NCI-H460 (cell line): Measurements from ENCODE around the gene NEK7. TPM values are rescaled to one million over a fixed set of nuclear protein-coding genes. Genes with fewer than 3 reads are reported as not detected.
"Not testable (repeated sequence)": the region's sequence is repeated elsewhere in the genome, so short reads cannot be mapped to it uniquely, and the experiment has no call there.

ENCODE experiments used
- DNase-seq: peaks from one replicate; pipeline ENCODE4 v3.0.0-alpha.2; 2016; ENCODE audit warnings: low read depth; ENCODE audit errors: extremely low read depth
- polyA plus RNA-seq: library from polyadenylated mRNA; depleted of rRNA; stranded (reverse); fragments of >200 nt; gene quantifications from 2 replicates; pipeline ENCODE4 v1.2.3, GENCODE V29; 2014; cell fraction: nucleus; rRNA removed
- total RNA-seq: library from RNA; depleted of rRNA; stranded (reverse); fragments of >200 nt; shearing (Covaris generic); gene quantifications from 2 replicates; pipeline ENCODE4 v1.2.3, GENCODE V29; 2014; rRNA removed

Gene NEK7
- 183 and 198 TPM in 2 replicates for total RNA-seq
- 133 and 164 TPM in 2 replicates for polyA plus RNA-seq

GRCh38 chr1:198156745-198157240, at the start of gene NEK7:
Gene NEK7, plus strand, starts transcription at chr1:198156998. Its CDS starts 75,583 bp downstream, at chr1:198232581.
- DNase-seq = peak; percentile 91

GRCh38 chr1:198107091-198107501, 49.7 kb upstream of the NEK7 start:
- no peak for DNase-seq

GRCh38 chr1:198108636-198109370, 48.0 kb upstream of the NEK7 start:
- no peak for DNase-seq

- no peak for DNase-seq
These were observed 47.5 kb upstream of the NEK7 start for GRCh38 chr1:198109371-198109715.

- DNase-seq = no peak
These were observed 43.5 kb upstream of the NEK7 start for GRCh38 chr1:198113342-198113750.

- DNase-seq = no peak
These were observed 40.7 kb upstream of the NEK7 start for GRCh38 chr1:198116069-198116468.

GRCh38 chr1:198116469-198116868, 40.3 kb upstream of the NEK7 start:
- DNase-seq = no peak

- DNase-seq = no peak
These were observed 39.5 kb upstream of the NEK7 start for GRCh38 chr1:198117267-198117666.

- DNase-seq = peak; percentile 80
These were observed 38.7 kb upstream of the NEK7 start for GRCh38 chr1:198118134-198118533.

- DNase-seq = no peak
These were observed 36.9 kb upstream of the NEK7 start for GRCh38 chr1:198119906-198120305.

GRCh38 chr1:198121056-198121826, 35.6 kb upstream of the NEK7 start:
- DNase-seq = peak; percentile 58

- DNase-seq = no peak
These were observed 34.1 kb upstream of the NEK7 start for GRCh38 chr1:198122693-198123092.

GRCh38 chr1:198123133-198123532, 33.7 kb upstream of the NEK7 start:
- DNase-seq = peak; percentile 52

GRCh38 chr1:198124673-198125072, 32.1 kb upstream of the NEK7 start:
- no peak for DNase-seq

GRCh38 chr1:198125995-198126735, 30.6 kb upstream of the NEK7 start:
- peak; percentile 99 for DNase-seq

- DNase-seq = no peak
These were observed 28.3 kb upstream of the NEK7 start for GRCh38 chr1:198128533-198128932.

- not testable (repeated sequence) for DNase-seq
These were observed 26.7 kb upstream of the NEK7 start for GRCh38 chr1:198130053-198130452.

- DNase-seq = no peak
These were observed 24.6 kb upstream of the NEK7 start for GRCh38 chr1:198132060-198132781.

GRCh38 chr1:198134252-198134651, 22.5 kb upstream of the NEK7 start:
- no peak for DNase-seq

GRCh38 chr1:198135366-198135765, 21.4 kb upstream of the NEK7 start:
- DNase-seq = no peak
